Activated gamma-delta T cell (primary cell): ENCODE data around the gene ZNF337.

Source experiments
- DNase-seq: peaks from one replicate; lab custom pipeline; 2025; lab: John Stamatoyannopoulos, UW

Gene ZNF337

DNA sequence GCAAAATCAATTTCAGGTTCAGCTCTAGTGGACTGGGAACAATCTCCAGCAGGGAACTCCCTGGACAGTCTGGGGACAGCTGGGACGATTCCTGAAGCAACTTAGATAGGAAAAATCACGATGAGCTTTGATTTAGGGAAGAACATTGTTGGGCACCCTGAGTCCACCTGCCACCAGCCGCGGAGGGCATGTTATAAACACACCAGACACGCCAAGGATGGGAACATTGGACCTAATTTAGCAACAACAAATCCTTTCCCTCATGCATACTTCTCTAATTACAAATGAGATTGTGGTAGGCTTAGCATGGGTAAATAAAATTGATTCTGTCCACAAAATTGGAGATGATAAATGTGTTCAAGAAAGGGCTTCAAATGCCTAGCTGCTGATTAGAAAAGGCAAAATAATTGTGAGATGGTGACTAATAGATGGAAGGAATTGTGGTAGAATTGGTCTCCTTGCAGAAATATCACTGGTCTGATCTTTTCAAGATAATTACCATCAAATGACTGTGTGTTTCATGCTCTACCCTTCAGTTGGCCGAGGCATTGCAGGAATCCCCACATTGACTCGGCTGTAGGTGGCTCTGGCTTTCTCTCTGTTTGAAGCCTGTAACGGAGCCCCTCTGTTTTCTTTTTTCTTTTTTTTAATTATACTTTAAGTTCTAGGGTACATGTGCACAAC, 66.7 kb downstream of the ZNF337 start:
- no peak for DNase-seq

GRCh38 chr20:25626779-25627178, 69.9 kb downstream of the ZNF337 start:
- no peak for DNase-seq

DNA sequence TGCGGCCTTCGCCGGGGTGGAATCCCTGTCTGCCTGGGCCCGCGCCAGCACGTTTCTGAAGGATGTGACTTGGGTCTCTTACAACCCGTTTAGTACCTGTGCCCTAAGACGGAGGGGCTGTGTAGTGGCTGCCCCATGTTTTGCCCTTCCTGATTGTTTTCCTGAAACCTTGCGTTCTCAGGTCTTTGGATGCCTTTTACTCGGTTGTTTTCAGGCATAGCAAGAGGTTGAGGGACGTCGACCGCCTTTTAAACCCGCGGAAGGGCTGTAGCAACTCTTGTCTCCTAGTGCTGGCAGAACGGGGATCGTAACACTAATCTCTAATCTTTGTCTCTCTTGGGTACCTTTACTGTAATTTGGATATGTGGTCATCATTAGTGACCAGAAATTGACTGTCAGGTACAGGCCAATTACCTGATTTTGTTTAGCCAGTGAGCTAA, 72.1 kb downstream of the ZNF337 start:
- no peak for DNase-seq
